ENCODE measurements around the gene HOMEZ. TPM values are rescaled to one million over a fixed set of nuclear protein-coding genes. Genes with fewer than 3 reads are reported as not detected.
"Not testable (repeated sequence)": the region's sequence is repeated elsewhere in the genome, so short reads cannot be mapped to it uniquely, and the experiment has no call there.

HOMEZ gene
- total RNA-seq, 4 donors from 2014 or later = 7.8 to 13.1 (median 8.5) TPM

DNA sequence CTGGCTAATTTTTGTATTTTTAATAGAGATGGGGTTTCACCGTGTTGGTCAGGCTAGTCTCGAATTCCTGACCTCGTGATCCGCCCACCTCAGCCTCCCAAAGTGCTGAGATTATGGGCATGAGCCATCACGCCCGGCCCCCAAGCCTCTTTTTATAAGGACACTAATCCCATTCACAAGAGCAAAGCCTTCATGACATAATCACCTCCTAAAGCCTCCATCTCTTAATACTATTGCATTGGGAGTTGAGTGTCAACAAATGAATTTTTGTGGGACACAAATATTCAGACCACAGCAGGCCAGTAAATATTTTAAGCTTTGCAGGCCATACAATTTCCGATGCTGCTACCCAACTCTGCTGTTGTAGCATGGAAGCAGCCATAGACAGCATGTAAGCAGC is 37.3 kb downstream of the HOMEZ start:
- H3K4me1 ChIP-seq = no peaks in the 10 kb centered on the region
- no peaks in the 10 kb centered on the region for H3K9me3 ChIP-seq
- 91% methylated on average over 7 of the region's 7 CpGs for WGBS
- H3K4me3 ChIP-seq = no peak overlapping the region
- no peak overlapping the region for H3K27ac ChIP-seq
- no peaks in the 10 kb centered on the region for H3K36me3 ChIP-seq
- DNase-seq (ENCODE audit: low spot score in 2 of 2) = no peak
- TF ChIP-seq POLR2A (IDR thresholded peaks at IDR 0.05) (no peak), POLR2AphosphoS5 (IDR thresholded peaks at IDR 0.05) (no peak), EP300 (IDR thresholded peaks at IDR 0.05) (no peak)
- TF ChIP-seq, protein P1, sequence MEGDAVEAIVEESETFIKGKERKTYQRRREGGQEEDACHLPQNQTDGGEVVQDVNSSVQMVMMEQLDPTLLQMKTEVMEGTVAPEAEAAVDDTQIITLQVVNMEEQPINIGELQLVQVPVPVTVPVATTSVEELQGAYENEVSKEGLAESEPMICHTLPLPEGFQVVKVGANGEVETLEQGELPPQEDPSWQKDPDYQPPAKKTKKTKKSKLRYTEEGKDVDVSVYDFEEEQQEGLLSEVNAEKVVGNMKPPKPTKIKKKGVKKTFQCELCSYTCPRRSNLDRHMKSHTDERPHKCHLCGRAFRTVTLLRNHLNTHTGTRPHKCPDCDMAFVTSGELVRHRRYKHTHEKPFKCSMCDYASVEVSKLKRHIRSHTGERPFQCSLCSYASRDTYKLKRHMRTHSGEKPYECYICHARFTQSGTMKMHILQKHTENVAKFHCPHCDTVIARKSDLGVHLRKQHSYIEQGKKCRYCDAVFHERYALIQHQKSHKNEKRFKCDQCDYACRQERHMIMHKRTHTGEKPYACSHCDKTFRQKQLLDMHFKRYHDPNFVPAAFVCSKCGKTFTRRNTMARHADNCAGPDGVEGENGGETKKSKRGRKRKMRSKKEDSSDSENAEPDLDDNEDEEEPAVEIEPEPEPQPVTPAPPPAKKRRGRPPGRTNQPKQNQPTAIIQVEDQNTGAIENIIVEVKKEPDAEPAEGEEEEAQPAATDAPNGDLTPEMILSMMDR (IDR thresholded peaks at IDR 0.05) = no peak
- H3K27me3 ChIP-seq = no peaks in the 10 kb centered on the region

DNA sequence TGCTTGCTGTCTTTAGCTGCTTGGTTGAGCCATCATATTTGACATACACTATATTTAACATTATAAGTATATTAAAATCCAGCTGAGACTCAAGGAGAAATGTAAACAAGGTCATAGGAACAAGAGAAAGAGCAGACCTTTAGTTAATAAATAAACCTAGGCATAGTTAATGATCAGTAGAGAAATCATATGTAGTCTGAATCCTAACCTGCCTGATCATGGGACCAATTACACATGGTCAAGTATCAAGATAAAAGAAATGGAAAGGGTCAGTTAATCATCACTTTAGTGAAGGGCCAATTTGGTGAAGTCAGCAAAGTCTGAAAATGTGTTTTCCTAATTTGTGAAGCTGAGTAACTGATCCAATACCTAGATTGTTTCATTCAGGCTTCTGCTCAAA is 40.6 kb downstream of the HOMEZ start:
- no peak overlapping the region for H3K27ac ChIP-seq
- DNase-seq (ENCODE audit: low spot score in 2 of 2) = no peak
- no peaks in the 10 kb centered on the region for H3K4me1 ChIP-seq
- H3K4me3 ChIP-seq = no peak overlapping the region
- TF ChIP-seq EP300 (IDR thresholded peaks at IDR 0.05) (no peak), POLR2AphosphoS5 (IDR thresholded peaks at IDR 0.05) (no peak), POLR2A (IDR thresholded peaks at IDR 0.05) (no peak)
- TF ChIP-seq, protein P1 (IDR thresholded peaks at IDR 0.05) = no peak
- H3K27me3 ChIP-seq = no peaks in the 10 kb centered on the region
- H3K36me3 ChIP-seq = no peaks in the 10 kb centered on the region
- no peaks in the 10 kb centered on the region for H3K9me3 ChIP-seq

DNA sequence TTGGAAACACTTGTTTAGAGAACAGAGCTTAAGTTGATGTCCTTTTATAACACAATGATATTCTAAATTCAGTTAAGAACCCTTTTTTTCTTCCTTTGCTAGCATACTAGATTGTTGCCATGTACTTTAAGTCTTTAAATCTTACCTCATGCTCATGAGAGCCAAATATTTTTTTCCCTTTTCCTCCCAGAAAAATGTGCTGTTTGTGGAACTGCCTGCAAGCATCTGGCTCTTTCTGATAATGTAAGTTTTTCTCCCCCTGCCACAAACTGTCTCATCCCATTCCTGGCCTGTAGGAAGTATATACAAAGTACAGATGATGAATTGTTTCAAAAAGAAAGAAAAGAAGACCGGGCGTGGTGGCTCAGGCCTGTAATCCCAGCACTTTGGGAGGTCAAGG is 42.9 kb downstream of the HOMEZ start:
- 95% methylated on average over 2 of the region's 2 CpGs for WGBS
- H3K36me3 ChIP-seq = no peaks in the 10 kb centered on the region
- TF ChIP-seq, protein P1 (IDR thresholded peaks at IDR 0.05) = no peak
- TF ChIP-seq EP300 (IDR thresholded peaks at IDR 0.05) (no peak), POLR2A (IDR thresholded peaks at IDR 0.05) (no peak), POLR2AphosphoS5 (IDR thresholded peaks at IDR 0.05) (no peak)
- H3K27ac ChIP-seq = no peak overlapping the region
- no peaks in the 10 kb centered on the region for H3K9me3 ChIP-seq
- no peak for DNase-seq (ENCODE audit: low spot score in 2 of 2)
- H3K4me1 ChIP-seq = peaks cover 3% of the 10 kb centered on the region
- no peak overlapping the region for H3K4me3 ChIP-seq
- H3K27me3 ChIP-seq = no peaks in the 10 kb centered on the region

DNA sequence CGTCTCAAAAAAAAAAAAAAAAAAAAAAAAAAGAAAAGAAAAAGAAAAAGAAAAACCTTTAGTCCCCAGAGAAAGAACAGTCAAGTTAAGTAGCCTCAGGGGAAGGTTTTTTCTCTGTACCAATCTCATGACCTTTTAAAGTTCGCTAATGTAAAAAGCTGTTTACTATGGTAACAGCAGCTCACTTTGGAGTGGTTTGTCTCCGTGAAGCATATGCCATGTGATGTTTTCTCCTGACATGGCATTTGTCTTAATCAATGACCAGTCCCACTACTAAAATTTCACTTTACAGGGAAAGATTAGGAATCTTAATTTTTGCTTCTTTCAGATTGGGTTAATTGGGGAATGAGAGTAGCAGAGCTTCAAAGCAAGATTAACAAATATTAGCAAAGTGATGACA is 43.9 kb downstream of the HOMEZ start:
- Histone ChIP-seq H3K27me3 (no peaks in the 10 kb centered on the region), H3K27ac (no peak overlapping the region), H3K36me3 (no peaks in the 10 kb centered on the region), H3K4me1 (peaks cover 10% of the 10 kb centered on the region), H3K4me3 (no peak overlapping the region), H3K9me3 (no peaks in the 10 kb centered on the region)
- WGBS = 62% methylated on average over 3 of the region's 3 CpGs
- DNase-seq (ENCODE audit: low spot score in 2 of 2) = no peak
- TF ChIP-seq EP300 (IDR thresholded peaks at IDR 0.05) (no peak), POLR2A (IDR thresholded peaks at IDR 0.05) (no peak), POLR2AphosphoS5 (IDR thresholded peaks at IDR 0.05) (no peak)
- TF ChIP-seq, protein P1 (IDR thresholded peaks at IDR 0.05) = no peak

DNA sequence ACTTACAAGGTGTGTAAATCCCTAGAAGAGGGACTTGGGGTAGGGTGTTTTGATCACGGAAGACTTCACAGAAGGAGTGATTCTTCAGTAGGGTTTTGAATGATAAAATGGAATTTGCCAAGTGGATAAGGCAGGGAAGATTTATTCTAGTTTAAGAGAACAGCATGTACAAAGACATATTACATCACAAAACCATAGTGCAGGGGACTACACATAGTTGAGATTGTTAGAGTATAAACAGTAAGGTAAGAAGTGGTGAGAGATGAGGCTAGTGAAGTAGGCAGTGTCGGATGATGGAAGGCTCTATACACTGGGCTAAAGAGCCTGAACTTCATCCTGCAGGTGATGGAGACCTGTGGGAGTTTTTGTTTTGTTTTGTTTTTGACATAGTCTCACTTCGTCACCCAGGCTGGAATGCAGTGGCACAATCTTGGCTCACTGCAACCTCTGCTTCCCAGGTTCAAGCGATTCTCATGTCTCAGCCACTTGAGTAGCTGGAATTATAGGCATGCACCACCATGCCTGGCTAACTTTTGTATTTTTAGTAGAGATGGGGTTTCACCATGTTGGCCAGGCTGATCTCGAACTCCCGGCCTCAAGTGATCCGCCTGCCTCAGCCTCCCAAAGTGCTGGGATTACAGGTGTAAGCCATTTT is 44.7 kb downstream of the HOMEZ start:
- not testable (repeated sequence) for H3K9me3 ChIP-seq; H3K4me1 ChIP-seq; H3K27me3 ChIP-seq; H3K36me3 ChIP-seq; DNase-seq (ENCODE audit: low spot score in 2 of 2); H3K4me3 ChIP-seq; H3K27ac ChIP-seq
- WGBS = 95% methylated on average over 7 of the region's 7 CpGs

DNA sequence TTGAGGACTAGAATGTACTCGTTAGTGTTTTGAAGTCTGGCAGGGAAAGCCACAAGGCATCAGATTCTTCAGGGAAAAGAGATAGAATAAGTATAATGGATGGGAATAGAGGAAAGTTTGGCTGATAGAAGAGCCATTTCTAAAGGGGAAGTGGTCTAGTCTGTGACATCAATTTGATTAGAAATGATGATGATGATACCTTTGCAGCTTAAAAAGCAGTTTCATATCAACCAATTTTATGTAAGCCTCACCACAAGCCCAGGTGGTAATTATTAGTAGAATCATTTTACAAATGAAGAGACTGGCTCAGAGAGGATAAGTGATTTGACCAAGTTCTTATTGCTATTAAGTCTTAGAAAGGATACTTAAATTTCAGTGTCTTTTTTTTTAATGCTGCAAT is 45.3 kb downstream of the HOMEZ start:
- Histone ChIP-seq H3K4me3 (no peak overlapping the region), H3K36me3 (no peaks in the 10 kb centered on the region), H3K27ac (no peak overlapping the region), H3K27me3 (no peaks in the 10 kb centered on the region), H3K4me1 (peaks cover 10% of the 10 kb centered on the region), H3K9me3 (no peaks in the 10 kb centered on the region)
- TF ChIP-seq POLR2A (IDR thresholded peaks at IDR 0.05) (no peak), EP300 (IDR thresholded peaks at IDR 0.05) (no peak), POLR2AphosphoS5 (IDR thresholded peaks at IDR 0.05) (no peak)
- TF ChIP-seq, protein P1 (IDR thresholded peaks at IDR 0.05) = no peak
- 66% methylated on average over 1 of the region's 1 CpG for WGBS
- no peak for DNase-seq (ENCODE audit: low spot score in 2 of 2)

Measured in suprapubic skin (tissue), 4 donors.